Neural progenitor cell (in vitro differentiated cells): ENCODE measurements around the gene C4orf51. TPM values are rescaled to one million over a fixed set of nuclear protein-coding genes. Genes with fewer than 3 reads are reported as not detected.

ENCODE experiments used
- DNase-seq: peaks from one replicate; pipeline ENCODE4 v3.0.0-alpha.2; 2016; ENCODE audit warnings: low spot score
- H2AFZ ChIP-seq: fragments of 200-600 bp; sonication (generic); replicated peaks from 2 replicates; pipeline ENCODE4 v1.6.1; 2016; ENCODE audit warnings: antibody characterized with exemption
- H3F3A ChIP-seq: fragments of 200-600 bp; sonication (generic); 2 replicates; pipeline ENCODE4 v1.6.1; 2016; ENCODE audit warnings: antibody characterized with exemption, low read depth
- H3K27ac ChIP-seq: fragments of 200-600 bp; sonication (generic); 2 replicates; pipeline ENCODE4 v1.5.1; 2016; ENCODE audit warnings: mild to moderate bottlenecking
- H3K27me3 ChIP-seq: fragments of 200-600 bp; sonication (generic); 2 replicates; pipeline ENCODE4 v1.6.1; 2016; ENCODE audit warnings: mild to moderate bottlenecking, moderate library complexity
- H3K36me3 ChIP-seq: fragments of 200-600 bp; sonication (generic); 2 replicates; pipeline ENCODE4 v1.5.1; 2016
- H3K4me1 ChIP-seq: fragments of 200-600 bp; sonication (generic); 2 replicates; pipeline ENCODE4 v1.6.1; 2016; ENCODE audit warnings: mixed run types
- H3K4me2 ChIP-seq: fragments of 200-600 bp; sonication (generic); 2 replicates; pipeline ENCODE4 v1.6.1; 2016
- H3K4me3 ChIP-seq: fragments of 200-600 bp; sonication (generic); 2 replicates; pipeline ENCODE4 v1.5.1; 2016
- H3K79me2 ChIP-seq: fragments of 200-600 bp; sonication (generic); 2 replicates; pipeline ENCODE4 v1.6.1; 2016; ENCODE audit warnings: low read depth
- H3K9ac ChIP-seq: fragments of 200-600 bp; sonication (generic); 2 replicates; pipeline ENCODE4 v1.6.1; 2016
- H3K9me3 ChIP-seq: fragments of 200-600 bp; sonication (generic); 2 replicates; pipeline ENCODE4 v1.5.1; 2016; ENCODE audit warnings: low read depth
- H4K20me1 ChIP-seq: fragments of 200-600 bp; sonication (generic); 2 replicates; pipeline ENCODE4 v1.6.1; 2016; ENCODE audit warnings: low read depth
- H3K27ac Mint-ChIP-seq: 3 replicates; pipeline ENCODE4 v1.8.0; 2021; ENCODE audit warnings: mixed read lengths
- H3K27me3 Mint-ChIP-seq: 2 replicates; pipeline ENCODE4 v1.8.0; 2022; ENCODE audit warnings: low read depth, mild to moderate bottlenecking, inconsistent platforms, moderate library complexity, mixed read lengths; ENCODE audit not compliant: insufficient read depth
- H3K36me3 Mint-ChIP-seq: 3 replicates; pipeline ENCODE4 v1.8.0; 2021; ENCODE audit warnings: mixed read lengths
- H3K4me1 Mint-ChIP-seq: 3 replicates; pipeline ENCODE4 v1.8.0; 2021; ENCODE audit warnings: mixed read lengths
- H3K4me3 Mint-ChIP-seq: 3 replicates; pipeline ENCODE4 v1.8.0; 2021; ENCODE audit warnings: mild to moderate bottlenecking, moderate library complexity, mixed read lengths
- H3K9me3 Mint-ChIP-seq: 3 replicates; pipeline ENCODE4 v1.8.0; 2020; ENCODE audit warnings: mixed read lengths
- EZH2 ChIP-seq: fragments of 200-600 bp; sonication (generic); IDR thresholded peaks from 2 replicates; pipeline ENCODE4 v1.6.1; 2017; ENCODE audit warnings: antibody characterized with exemption, mild to moderate bottlenecking, moderate library complexity
- EZH2phosphoT487 ChIP-seq: fragments of 200-600 bp; sonication (generic); IDR thresholded peaks from 2 replicates; pipeline ENCODE4 v1.6.1; 2017; ENCODE audit warnings: antibody characterized with exemption
- total RNA-seq: library from RNA; depleted of rRNA; stranded (reverse); fragments of >200 nt; gene quantifications from 2 replicates; pipeline ENCODE4 v1.2.3, GENCODE V29; 2015; ENCODE audit warnings: low replicate concordance
- TF ChIP-seq, protein P1 (sequence below): fragments of 200-600 bp; sonication (generic); IDR thresholded peaks from 2 replicates; pipeline ENCODE4 v1.5.1; 2017; ENCODE audit warnings: antibody characterized with exemption, mild to moderate bottlenecking

Gene C4orf51
- total RNA-seq, 1 donor from 2014 or later, result not detected

GRCh38 chr4:145732895-145733880, 53.2 kb downstream of the C4orf51 start:
- Histone ChIP-seq H3K9ac (peak overlapping the region; percentile 34), H3K4me2 (peak overlapping the region; percentile 78), H3K4me3 (peak overlapping the region; percentile 52), H3K27me3 (no peaks in the 10 kb centered on the region), H2AFZ (peak overlapping the region; percentile 94), H3K79me2 (no peaks in the 10 kb centered on the region), H3K27ac (peak overlapping the region; percentile 91), H4K20me1 (no peaks in the 10 kb centered on the region), H3F3A (peaks cover 24% of the 10 kb centered on the region), H3K4me1 (peaks cover 16% of the 10 kb centered on the region), H3K9me3 (no peaks in the 10 kb centered on the region), H3K36me3 (no peaks in the 10 kb centered on the region)
- TF ChIP-seq, protein P1, sequence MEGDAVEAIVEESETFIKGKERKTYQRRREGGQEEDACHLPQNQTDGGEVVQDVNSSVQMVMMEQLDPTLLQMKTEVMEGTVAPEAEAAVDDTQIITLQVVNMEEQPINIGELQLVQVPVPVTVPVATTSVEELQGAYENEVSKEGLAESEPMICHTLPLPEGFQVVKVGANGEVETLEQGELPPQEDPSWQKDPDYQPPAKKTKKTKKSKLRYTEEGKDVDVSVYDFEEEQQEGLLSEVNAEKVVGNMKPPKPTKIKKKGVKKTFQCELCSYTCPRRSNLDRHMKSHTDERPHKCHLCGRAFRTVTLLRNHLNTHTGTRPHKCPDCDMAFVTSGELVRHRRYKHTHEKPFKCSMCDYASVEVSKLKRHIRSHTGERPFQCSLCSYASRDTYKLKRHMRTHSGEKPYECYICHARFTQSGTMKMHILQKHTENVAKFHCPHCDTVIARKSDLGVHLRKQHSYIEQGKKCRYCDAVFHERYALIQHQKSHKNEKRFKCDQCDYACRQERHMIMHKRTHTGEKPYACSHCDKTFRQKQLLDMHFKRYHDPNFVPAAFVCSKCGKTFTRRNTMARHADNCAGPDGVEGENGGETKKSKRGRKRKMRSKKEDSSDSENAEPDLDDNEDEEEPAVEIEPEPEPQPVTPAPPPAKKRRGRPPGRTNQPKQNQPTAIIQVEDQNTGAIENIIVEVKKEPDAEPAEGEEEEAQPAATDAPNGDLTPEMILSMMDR, result no peak
- TF ChIP-seq EZH2phosphoT487, result peak; percentile 31
- Mint-ChIP-seq H3K27me3 (peaks cover 13% of the 10 kb centered on the region), H3K4me1 (peaks cover 51% of the 10 kb centered on the region), H3K9me3 (peaks cover 3% of the 10 kb centered on the region), H3K27ac (peak overlapping the region; percentile 98), H3K4me3 (peak overlapping the region; percentile 82), H3K36me3 (no peaks in the 10 kb centered on the region)
- DNase-seq, result peak; percentile 95

- H3K4me1 ChIP-seq, result peaks cover 16% of the 10 kb centered on the region
- no peak overlapping the region for H3K9ac ChIP-seq
- H3K27ac ChIP-seq, result no peak overlapping the region
- Mint-ChIP-seq H3K4me3 (peak overlapping the region; percentile 82), H3K9me3 (peaks cover 3% of the 10 kb centered on the region), H3K4me1 (peaks cover 51% of the 10 kb centered on the region), H3K27ac (peak overlapping the region; percentile 76), H3K36me3 (no peaks in the 10 kb centered on the region), H3K27me3 (peaks cover 11% of the 10 kb centered on the region)
- H3K9me3 ChIP-seq, result no peaks in the 10 kb centered on the region
- no peak overlapping the region for H2AFZ ChIP-seq
- no peaks in the 10 kb centered on the region for H4K20me1 ChIP-seq
- H3K36me3 ChIP-seq, result no peaks in the 10 kb centered on the region
- H3K79me2 ChIP-seq, result no peaks in the 10 kb centered on the region
- H3K4me3 ChIP-seq, result no peak overlapping the region
- H3K4me2 ChIP-seq, result peak overlapping the region; percentile 78
- no peaks in the 10 kb centered on the region for H3K27me3 ChIP-seq
- H3F3A ChIP-seq, result peaks cover 24% of the 10 kb centered on the region
- DNase-seq, result no peak
- TF ChIP-seq EZH2 (no peak), EZH2phosphoT487 (no peak)
- TF ChIP-seq, protein P1, result no peak
These were observed 54.1 kb downstream of the C4orf51 start for GRCh38 chr4:145734031-145734430.

DNA sequence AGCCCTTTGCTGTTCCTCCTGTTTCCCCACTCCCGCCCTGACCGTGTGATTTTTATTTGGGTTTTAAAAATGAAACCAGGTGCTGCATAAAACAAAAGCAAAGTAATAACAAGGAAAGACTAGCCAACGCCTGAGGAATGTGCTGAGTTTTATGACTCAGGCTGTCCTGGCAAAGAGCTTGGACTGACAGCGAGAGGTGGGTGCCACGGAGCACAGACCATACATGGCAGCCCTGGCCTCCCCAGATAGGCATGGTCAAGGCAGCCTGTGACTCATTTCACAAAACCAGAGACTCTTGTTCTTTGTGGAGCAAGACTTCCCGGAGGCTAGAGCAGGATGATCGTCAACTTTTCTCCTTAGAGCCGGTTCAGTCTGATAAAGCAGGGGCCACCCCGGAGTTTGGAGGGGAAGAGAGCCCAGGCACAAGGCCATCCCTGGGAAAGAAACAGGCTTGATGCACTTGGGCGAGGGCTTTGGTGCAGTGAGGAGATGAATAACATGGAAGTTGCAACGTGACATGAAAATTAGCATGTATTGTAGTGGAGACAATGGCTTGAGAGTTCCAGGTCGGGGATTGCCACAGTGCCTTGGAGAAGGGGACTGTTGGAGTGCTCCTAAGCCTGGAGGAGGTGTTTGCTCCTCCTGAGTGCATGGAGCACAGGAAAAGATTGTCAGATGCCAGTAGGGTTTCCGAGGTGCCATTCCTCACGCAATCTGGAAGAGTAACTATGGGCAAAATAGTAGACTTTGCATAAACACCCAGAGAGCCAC, 54.8 kb downstream of the C4orf51 start:
- H3K36me3 ChIP-seq, result no peaks in the 10 kb centered on the region
- no peak overlapping the region for H2AFZ ChIP-seq
- no peaks in the 10 kb centered on the region for H3K27me3 ChIP-seq
- no peak for DNase-seq
- H3K36me3 Mint-ChIP-seq, result no peaks in the 10 kb centered on the region
- H3K27ac Mint-ChIP-seq, result peak overlapping the region; percentile 95
- H3K79me2 ChIP-seq, result no peaks in the 10 kb centered on the region
- peak overlapping the region; percentile 73 for H3K4me3 Mint-ChIP-seq
- no peak overlapping the region for H3K9ac ChIP-seq
- no peaks in the 10 kb centered on the region for H3K9me3 Mint-ChIP-seq
- no peak overlapping the region for H3K4me3 ChIP-seq
- H3K4me2 ChIP-seq, result no peak overlapping the region
- peaks cover 24% of the 10 kb centered on the region for H3F3A ChIP-seq
- peaks cover 51% of the 10 kb centered on the region for H3K4me1 Mint-ChIP-seq
- no peak overlapping the region for H3K27ac ChIP-seq
- H4K20me1 ChIP-seq, result no peaks in the 10 kb centered on the region
- TF ChIP-seq, protein P1, result no peak
- no peak for TF ChIP-seq EZH2
- no peak for TF ChIP-seq EZH2phosphoT487
- H3K27me3 Mint-ChIP-seq, result peaks cover 8% of the 10 kb centered on the region
- peaks cover 16% of the 10 kb centered on the region for H3K4me1 ChIP-seq
- H3K9me3 ChIP-seq, result no peaks in the 10 kb centered on the region
